ENCODE measurements around the gene PLXND1.

Gene PLXND1

DNA sequence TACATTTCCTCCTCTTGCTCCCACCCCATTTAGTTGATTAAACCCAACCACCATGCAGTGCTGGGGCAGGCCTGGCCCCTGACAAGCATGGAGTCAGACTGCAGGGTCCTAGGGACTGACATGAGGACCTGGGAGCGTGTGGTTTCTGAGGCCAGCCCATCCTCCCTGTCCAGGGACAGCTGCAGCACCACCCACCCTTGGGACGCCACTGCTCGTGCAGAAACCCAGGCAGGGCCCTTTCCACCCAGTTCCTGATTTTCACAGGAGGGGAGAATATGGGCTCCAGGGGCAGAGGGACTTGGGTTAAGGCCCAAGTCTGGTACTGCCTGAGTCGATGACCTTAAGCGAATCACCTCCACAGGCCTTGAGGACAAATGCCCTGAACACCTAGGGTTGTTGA lies 23.7 kb downstream of the PLXND1 start:
- no peak for DNase-seq

DNA sequence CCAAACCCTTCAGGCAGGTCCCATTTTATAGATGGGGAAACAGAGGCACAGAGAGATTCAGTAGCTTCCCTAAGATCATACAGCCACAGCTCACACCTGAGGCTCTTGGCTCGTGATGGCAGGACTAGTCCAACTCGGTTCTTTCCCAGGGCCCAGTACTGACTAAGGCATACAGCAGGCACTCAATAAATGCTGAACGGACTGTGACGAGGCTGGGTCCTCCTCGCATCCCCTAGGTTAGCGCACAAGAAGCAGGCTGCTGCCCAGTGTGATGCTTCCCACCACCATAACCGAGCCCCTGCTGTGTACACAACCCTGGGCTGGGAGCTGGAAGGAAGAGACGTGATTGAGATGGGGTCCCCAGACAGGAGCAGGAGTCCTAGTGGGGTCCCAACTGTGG lies 24.9 kb downstream of the PLXND1 start:
- no peak for DNase-seq

DNA sequence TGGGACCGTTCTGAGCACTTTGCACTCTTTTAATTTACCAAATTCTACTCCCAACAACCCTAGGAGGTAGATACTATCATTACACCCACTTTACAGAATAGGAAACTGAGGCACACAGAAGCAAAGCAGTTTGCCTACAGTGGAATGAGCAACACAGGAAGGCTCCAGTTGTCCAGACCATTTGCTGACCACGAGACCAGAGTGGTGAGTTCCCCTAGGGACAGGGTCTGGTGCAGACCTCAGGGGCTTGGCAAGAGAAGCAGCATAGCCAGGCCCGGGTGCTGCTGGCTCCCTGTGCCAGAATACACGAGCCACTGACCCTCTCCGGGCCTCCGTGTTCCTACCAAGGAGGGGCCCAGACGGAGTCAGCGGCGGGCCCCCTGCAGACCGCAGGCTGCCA lies 26.5 kb downstream of the PLXND1 start:
- DNase-seq = no peak

DNA sequence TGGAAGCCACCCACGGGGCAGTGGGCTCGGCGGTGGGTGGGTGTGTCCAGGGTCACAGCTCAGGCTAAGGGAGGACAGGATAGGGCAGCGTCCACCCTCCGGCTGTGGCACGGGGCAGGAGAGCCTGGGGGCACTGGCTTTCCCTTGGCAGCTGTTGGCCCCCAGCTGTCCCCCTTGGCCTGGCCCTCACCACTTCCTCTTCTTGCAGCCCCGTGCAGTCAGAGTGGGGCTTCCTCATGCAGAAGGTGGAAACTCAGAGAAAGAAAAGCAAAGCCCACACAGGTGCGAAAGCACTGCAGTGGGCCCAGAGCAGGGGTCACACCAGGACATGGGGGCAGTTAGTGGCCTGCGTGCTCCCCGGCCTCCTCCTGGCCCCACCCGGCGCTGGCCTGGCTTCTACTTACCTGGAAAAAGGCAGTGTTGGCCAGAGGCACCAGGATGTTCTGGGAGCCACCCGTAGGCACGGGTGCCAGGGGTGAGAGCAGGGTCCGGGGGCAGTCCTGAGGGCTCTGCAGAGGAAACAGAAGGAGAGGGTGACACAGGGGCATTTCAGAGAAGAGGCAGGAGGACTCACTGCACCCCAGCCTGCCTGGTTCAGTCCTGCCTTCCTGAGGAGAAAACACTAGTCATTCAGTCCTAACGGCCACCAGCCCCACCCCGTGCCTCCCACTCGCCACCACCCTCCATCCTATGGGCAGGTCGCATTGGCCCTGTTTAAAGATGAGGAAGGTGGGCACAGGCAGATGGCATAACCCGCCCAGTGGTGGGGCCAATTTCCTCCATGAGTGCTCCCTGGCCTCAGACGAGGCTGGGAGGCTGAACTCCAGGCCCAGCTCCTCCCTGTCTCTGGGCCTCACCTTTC lies 28.3 kb downstream of the PLXND1 start:
- no peak for DNase-seq

DNA sequence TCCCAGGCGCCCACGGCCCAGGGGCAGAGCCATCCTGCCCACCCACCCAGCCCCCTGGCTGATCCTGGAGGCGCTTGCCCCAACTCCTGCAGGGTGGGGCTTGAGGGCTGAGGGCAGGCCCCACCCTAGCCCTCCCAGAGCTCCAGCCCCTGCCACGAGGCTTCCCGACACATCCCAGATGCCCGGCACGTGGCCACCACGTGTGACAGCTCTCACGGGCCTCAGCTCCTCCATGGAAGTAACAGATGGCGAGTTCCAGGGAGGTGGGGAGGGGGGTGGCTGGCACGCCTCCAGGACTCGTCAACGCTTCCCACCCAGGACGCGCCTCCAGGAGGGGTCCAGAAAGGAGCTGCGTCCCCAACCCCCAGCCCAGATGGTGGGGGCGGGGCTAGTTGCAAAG lies 29.1 kb downstream of the PLXND1 start:
- DNase-seq = no peak

DNA sequence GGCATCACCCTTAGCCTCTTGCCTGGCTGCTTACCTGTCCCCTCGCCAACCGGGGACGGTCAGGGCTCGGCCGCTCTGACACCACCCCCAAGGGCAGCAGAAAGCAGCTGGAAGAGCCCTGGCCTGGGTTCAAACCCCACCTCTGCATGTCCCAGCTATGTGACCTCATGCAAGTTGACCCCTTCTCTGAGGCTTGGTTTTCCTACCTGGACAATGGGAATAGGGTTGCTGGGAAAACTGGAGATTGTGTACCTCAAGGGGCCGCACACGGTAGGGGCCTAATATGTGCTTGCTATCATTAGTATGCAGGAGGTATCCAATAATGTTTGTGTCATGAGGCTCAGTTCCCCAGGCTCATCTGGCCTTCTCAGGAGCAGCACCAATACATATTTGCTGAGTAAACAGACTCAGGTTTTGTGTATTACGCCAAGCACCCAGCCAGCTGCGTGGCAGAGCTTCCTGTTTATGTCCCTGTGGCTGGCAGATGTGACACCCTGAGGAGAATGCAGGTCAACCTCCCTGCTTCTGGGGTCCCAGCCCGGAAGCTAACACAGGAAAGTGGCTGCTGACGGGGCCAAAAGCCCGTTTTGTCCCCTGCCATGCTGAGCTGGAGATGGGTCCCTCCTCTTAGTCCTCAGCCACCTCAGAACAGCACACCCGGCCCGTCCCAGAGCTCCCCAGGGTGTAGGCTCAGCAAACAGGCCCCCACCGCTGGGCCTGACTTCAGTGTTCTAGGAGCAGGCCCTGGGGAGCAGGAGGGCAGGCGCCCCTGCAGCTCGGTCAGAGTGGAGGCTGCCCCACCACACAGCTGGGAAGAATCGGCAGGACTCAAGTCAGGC lies 29.7 kb downstream of the PLXND1 start:
- no peak for DNase-seq

DNA sequence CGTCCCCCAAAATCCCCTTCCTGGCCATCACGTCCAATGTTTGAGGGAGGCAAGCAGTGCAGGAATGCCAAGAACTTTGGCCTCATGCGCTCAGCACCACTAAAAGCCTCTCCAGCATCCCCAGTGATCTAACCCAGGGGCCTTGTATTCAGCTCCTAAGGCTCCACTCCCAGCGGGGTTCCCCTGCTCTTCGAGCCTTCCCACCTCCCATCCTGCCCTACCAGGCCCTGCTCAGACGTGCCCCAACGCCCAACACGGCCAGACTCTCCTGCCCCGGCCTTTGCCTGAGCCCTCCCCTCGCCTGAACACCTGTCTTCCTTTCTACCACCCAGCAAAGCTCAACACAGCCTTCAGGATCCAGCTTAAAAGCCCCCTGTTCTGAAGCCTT lies 30.5 kb downstream of the PLXND1 start:
- DNase-seq = no peak

DNA sequence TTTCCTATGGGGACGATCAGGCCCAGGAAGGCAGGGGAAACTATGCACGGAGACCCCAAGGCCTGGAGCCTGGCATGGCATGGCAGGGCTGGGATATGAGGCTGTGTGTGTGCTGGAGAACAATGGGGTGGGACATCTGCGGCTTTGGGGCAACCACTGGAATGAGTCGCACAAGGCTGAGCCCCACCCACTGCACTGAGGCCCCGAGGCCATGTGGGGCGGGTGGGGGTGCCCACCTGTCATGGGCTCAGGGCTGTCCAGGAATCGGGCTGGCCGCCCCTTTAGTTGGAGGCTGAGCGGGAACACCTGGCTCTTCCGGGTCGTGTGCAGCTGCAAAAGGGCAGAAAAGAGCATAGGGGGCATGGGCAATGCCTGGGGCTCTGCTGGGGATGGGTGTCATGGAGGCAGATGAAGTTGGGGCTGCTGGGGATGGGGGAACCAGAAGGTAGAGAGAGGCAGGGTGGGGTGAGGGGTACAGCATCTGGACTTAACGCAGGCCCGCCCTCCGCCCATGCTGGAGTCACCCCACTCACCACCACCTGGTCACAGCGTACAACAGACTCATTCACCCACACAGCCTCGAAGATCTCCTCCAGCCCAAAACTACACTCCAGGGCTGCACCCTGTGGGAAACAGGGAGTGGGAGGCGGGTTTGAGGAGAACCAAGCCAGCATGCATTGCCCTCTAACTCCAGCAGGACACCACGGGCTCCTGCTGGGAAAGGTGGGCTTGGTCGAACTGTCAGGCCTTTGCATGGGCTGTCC lies 31.1 kb downstream of the PLXND1 start:
- no peak for DNase-seq

DNA sequence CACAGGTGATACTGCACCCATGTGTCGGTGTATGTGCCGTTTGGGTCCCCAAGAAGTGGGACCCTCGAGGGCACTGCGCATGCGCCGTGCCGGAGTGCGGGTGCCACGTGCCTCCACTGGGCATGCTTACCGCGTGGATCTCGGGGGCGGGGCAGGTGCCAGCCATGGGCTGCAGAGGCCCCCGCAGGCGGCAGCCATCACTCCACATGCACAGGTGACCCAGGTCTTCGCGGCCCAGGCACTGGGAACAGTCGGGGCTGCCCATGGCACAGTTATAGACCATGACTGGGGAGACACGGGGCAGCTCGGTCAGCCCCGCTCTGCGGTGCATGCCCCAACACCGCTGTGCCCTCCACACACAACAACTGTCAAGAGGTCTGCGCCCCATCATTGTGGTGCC lies 32.3 kb downstream of the PLXND1 start:
- DNase-seq = no peak

DNA sequence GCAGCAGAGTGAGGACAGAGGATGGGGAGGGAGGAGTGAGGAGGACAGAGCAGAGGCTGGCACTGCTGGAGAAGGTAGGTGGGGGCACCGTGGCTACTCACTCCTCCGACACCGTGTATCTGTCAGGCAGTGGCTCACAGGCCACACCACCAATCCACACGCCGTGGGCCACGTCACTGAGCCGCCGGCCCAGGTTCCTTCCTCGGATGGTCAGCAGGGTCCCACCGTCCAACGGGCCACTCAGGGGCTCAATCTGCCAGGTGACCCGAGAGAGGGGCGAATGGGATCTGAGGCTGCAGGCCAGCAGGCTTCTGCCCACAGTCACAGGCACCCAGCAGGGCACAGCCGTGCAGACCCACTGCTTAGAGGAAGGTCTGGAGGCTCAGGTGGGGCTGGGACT lies 33.0 kb downstream of the PLXND1 start:
- DNase-seq = no peak

DNA sequence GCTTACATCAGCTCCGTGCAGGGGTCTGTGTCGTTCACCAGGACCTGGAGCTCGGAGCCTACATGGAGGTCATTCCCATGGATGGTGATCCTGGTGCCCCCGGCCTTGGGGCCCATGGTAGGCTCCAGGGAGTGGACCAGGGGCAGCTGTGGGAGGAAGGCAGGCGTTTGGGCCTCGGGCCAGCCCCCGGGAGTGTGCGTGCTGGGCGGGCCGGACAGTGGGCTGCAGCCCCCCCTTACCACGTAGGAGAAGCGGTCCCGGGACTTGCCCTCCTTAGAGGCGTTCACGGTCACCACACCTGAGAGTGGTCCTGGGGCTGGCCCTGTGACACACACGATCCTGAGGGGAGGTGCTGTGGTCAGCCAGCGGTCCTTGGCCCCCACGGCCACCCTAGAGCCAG lies 33.9 kb downstream of the PLXND1 start:
- DNase-seq = no peak

DNA sequence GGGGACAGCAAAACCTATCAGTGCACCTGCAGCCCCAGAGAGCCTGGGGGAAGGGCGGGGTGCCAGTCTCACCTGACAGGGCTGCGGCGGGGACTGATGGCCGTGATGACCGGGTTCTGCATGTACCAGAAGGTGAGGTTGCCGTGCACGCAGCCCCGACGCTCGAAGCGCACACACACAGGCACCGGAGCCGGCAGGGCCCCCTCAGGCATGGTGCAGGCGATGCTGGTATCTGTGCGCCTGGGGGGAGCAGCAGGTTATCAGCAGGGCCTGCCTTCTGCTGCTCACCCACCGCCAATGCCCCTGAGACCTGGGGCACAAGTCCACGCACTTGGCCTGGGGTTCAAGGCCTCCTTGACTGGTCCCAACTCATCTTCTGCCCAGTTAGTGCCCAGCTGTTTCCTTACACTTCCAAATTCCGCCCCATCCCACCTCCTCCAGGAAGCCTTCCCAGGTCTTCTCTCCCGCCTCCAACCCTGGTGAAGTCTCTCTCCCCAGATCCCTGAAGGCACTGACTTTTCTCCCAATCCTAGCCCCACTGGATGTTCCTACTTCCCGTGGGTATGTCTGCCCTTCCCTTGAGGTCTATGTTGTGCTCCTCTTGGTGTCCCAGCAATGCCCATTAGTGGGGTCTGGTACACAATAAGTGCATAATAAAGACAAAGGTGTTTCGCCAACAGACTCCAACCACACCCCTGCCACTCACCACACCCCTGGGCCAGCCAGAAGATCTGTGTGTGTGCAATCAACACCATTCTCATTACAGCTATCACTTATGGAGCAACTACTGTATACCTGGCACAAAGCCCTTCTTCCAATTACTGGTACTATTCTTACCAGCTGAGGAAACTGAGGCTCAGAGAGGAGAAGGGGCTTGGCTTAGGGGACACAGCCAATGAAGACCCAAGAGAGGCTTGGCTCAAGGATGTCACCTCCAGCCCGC lies 34.6 kb downstream of the PLXND1 start:
- DNase-seq = no peak

DNA sequence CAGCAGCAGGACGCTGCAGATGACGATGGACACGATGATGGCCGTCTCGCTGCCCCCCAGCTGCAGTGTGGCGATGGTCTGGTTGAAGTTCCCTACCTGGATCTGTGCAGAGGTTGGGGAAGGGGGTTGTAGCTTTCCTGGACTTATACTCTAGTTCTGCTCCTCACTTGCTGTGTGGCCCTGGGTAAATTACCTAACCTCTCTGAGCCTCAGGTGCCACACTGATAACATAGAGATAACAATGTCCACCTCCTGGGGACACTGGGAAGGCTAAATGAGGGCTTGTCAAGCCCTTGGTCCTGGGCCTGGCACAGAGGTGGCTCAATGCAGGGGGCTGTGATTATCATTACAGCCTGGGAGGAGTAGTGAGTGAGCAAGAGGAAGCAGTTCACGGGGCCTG lies 36.6 kb downstream of the PLXND1 start:
- no peak for DNase-seq

DNA sequence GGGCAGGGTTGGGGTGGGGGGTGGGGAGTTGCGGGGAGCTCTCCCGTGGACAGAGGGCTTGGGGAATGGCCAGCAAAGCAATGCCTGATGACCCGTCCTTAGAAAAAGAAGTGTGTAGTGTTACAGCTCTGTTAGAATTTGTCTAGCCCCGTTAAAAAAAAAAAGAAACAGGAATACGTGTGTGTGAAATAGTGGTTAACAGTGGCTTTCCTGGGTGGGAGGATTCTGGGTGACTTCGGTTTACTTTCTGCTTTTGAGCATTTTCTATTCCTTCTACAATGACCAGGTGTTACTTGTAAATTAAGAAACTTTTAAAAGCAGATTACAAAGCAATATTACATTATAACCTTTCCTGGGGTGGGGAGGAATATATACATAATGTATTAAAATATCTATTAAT lies 38.5 kb downstream of the PLXND1 start:
- no peak for DNase-seq

DNA sequence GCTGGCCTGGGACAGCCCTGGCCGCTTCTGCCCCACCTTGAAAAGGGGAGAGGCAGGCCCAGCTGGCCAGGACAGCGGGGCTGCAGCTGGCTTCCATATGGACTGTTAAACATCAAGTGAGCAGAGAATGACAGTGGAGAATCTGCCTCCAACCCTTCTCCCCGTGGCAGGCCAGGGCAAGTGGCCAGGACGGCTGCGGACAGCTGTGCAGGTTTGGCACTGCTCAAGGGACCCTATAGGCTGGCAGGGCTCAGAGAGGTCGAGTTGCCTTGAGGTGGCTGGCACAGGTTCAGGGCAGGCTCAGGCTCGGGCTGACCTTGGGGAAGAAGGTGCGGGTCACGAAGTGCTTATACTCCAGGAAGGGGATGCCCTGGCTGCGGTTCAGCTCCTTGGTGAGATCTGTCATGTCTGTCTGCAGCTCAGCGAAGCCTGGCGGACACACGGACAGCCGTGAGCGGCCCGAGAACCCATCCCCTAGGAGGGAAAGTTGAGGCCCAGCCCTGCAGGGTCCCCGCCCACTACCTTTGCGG lies 39.2 kb downstream of the PLXND1 start:
- no peak for DNase-seq

DNA sequence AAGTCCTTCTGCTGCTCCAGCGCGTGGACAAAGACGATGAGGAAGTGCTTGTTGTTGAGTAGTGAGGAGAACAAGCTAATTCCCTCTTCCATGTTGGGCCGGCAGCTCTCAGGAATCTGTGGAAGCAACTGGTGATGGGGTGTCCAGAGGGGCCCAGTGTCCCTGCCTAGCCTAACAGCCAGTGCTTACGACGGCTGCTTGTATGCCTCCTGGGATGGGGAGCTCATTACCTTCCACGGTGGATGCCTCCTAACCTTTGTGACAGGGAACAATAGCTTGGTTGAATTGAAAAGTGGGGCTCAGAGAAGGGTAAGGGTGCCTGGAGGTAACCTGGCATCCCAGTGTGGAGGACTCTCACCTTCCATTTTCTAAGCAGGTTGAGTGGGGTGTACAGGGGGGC lies 40.6 kb downstream of the PLXND1 start:
- DNase-seq = no peak

DNA sequence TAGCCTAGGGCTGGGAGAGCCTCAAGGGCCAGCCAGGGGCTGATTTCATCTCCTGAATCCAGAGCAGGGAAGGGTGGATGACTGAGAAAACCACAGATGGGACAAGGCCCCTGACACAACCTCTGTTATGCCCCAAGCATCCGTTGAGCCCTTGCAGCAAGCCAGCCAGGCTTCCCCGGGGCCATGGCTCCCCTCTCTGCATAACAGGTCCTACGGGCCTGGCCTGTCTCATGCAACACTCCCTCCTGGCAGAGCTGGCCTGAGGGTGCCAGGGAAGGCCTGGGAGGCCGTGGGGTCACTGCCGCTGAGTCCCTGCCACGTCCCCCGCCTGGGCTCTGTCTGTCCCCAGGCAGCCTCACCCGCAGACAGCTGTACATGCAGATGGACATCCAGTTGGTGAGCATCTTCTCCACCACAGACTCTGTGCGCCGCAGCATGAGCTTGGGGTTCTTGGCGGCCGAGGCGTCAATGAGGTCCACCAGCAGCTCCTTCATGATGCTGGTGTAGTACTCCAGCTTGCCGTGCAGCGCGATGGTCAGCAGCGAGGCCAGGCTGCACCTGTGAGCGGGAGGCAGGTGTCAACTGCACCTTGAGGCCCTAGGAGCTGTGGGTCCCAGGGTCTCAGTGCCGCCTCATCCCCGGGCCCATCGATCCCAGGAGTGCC lies 41.4 kb downstream of the PLXND1 start:
- no peak for DNase-seq

DNA sequence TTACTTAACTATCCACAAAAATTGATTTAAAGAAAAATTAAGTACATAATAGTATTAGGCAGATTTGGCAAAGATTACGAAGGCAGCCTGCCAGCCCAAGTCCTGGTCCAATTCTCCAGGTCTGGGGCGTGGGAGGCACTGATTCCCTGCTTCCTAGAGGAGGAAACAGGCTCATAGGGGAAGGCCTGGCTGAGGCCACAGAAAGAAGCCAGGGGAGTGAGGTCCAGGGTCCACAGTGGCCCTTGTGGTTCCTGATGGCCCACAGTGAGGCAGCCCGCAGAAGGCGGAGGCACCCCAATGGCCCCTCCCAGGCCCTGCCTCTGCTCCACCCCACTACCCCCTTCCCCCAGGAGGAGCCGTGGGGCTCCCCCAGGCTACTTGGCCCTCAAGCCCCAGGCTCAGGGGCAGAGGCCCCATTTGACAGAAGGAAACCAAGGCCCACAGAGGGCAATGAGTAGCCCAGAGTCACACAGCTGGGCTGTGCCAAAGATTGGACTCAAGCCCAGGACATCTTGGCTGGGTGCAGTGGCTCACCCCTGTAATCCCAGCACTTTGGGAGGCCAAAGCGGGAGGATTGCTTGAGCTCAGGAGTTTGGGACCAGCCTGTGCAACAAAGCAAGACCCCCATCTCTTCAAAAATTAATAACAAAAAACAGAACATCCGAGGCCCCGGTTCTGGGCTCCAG lies 42.5 kb downstream of the PLXND1 start:
- no peak for DNase-seq

DNA sequence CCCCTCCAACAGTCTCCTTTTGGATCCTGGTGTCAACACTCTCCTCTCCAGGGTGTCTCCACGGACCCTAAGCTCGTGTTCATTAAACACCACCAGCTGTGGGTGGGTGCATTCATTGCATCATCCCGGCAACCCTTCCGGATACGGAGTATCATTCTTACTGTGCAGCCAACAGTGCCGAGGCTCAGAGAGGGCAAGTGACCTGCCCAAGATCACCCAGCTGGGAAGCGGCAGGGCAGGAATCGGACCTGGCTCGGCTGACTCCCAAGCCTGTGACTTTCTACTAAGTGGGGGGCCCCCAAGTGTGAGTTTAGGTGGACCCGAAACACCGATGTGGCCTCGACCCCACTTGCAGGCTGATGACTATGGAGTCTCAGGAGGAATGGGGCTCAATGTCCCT lies 43.1 kb downstream of the PLXND1 start:
- DNase-seq = no peak

DNA sequence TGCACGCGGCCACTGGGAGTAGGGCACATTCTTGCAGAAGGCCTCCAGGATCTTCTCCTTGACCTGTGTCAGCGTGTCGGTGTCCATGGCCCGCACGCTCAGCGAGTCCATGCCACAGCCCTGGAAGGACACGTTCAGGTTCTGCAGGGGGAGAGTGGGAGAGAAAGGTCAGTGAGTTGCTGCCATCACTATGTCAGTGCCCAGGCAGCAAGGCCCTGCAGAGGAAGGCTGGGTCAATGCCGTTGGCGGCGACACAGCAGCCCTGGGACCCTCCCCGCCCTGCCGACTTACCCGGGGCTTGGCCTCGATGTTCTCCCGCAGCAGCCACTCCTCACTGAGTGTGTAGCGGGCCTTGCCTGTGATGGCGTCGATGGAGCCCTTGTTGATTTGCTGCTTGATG lies 43.7 kb downstream of the PLXND1 start:
- DNase-seq = no peak
